Kidney (tissue), 14 donors: Measurements from ENCODE around the gene FNBP1. TPM values are rescaled to one million over a fixed set of nuclear protein-coding genes. Genes with fewer than 3 reads are reported as not detected.

Experiments used
- DNase-seq, 5 donors: peaks; one replicate each; pipeline ENCODE4 v3.0.0-alpha.2; 2013 to 2020
- FAIRE-seq: peaks from 2 replicates; lab custom pipeline; 2012; peaks lifted over from hg19 to GRCh38; lab: Jason Lieb, UNC
- H3K27ac ChIP-seq, 2 donors: one replicate each; pipeline ENCODE4 v1.7.0; 2013; ENCODE audit warnings: low read depth in 2 of 2, low read length in 2 of 2, inconsistent platforms in 1 of 2
- H3K27me3 ChIP-seq: one replicate; pipeline ENCODE4 v1.7.1; 2013; ENCODE audit warnings: low read length, inconsistent platforms; ENCODE audit not compliant: control insufficient read depth, insufficient read depth
- H3K36me3 ChIP-seq, 3 donors: one replicate each; pipeline versions ENCODE4 v1.7.0 to v1.7.1; 2013; ENCODE audit warnings: low read length in 3 of 3, control low read depth in 1 of 3, inconsistent platforms in 1 of 3; ENCODE audit not compliant: insufficient read depth in 3 of 3, control insufficient read depth in 2 of 3
- H3K4me1 ChIP-seq, 3 donors: one replicate each; pipeline versions ENCODE4 v1.7.0 to v1.7.1; 2013; ENCODE audit warnings: low read length in 3 of 3, inconsistent platforms in 1 of 3, low read depth in 1 of 3; ENCODE audit not compliant: control insufficient read depth in 2 of 3, insufficient read depth in 2 of 3
- H3K4me3 ChIP-seq, 3 donors: one replicate each; pipeline versions ENCODE4 v1.7.0 to v1.8.1; 2013; ENCODE audit warnings: low read length in 3 of 3, control low read depth in 1 of 3, inconsistent platforms in 1 of 3
- H3K9ac ChIP-seq, 3 donors: one replicate each; pipeline versions ENCODE4 v1.7.0 to v1.7.1; 2013; ENCODE audit warnings: low read length in 3 of 3, control low read depth in 1 of 3, inconsistent platforms in 1 of 3
- H3K9me3 ChIP-seq, 3 donors: one replicate each; pipeline versions ENCODE4 v1.7.0 to v1.7.1; 2013; ENCODE audit warnings: low read length in 3 of 3, control low read depth in 1 of 3, inconsistent platforms in 1 of 3; ENCODE audit not compliant: control insufficient read depth in 2 of 3, insufficient read depth in 1 of 3
- intact Hi-C: fragments of 100-400 bp; cut with DNase I; formaldehyde crosslinking; loops from one replicate; pipeline ENCODE4 v1.11.1; 2022
- polyA plus RNA-seq: library from polyadenylated mRNA; stranded (reverse); fragments of 350-450 nt; fragmentation: Illumina TruSeq; extraction: RNeasy Lipid Tissue Mini Kit (QIAGEN cat#74804); gene quantifications from one replicate; pipeline ENCODE4 v1.2.3, GENCODE V29; 2014; ENCODE audit warnings: low read depth, low replicate concordance; ENCODE audit not compliant: insufficient read depth
- total RNA-seq: library from RNA; stranded (reverse); fragmentation: NEBNext Ultra II Directional; extraction: Animal tissue kit (Norgen Biotek cat#: 25700); gene quantifications from one replicate; pipeline ENCODE4 v1.2.1, GENCODE V29; 2021
- TF ChIP-seq, protein P1 (sequence below): IDR thresholded peaks from 3 replicates; pipeline ENCODE4 v1.5.1; 2012; ENCODE audit warnings: mild to moderate bottlenecking, moderate library complexity, borderline replicate concordance; ENCODE audit not compliant: insufficient read depth; ENCODE audit errors: extremely low read depth
- donor health status: control.
- donor health status: control.
- donor health status: control.
- donor health status: control.
- donor health status: control.
- donor health status: DM: yes; HTN: yes; CAD: no.
- donor health status: Normal renal cell carcinoma (clear cell type).

FNBP1 gene
- total and polyA plus RNA-seq, 2 donors from 2014 or later = 9.7 to 51.7 TPM

DNA sequence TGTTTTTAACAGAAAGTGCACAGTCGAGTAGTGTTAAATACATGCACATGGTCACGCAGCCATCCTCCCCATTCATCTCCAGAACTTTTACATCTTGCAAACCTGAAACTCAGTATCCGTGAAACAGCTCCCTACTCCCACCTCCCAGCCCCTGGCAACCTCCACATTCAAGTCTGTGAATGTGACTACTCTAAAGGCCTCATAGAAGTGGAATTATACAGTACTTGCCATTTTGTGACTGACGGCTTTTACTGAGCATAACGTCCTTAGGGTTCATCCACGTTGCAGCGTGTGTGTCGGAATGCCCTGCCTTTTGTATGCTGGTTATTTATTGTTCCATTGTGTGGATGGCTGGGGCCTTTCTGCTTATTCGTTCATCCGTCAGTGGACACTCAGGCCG is 171.9 kb downstream of the FNBP1 start:
- DNase-seq (peak in 4 of 5 donors; percentile 9 to 82 (median 75)), FAIRE-seq (no peak)
- Histone ChIP-seq H3K27me3 (no peaks in the 10 kb centered on the region), H3K4me1 (no peaks in the 10 kb centered on the region), H3K9me3 (no peaks in the 10 kb centered on the region), H3K4me3 (no peak overlapping the region), H3K27ac (no peak overlapping the region), H3K36me3 (peaks cover 0 to 28% (median 11%) of the 10 kb centered on the region in 3 donors), H3K9ac (no peak overlapping the region)
- intact Hi-C loops = no loop called here
- TF ChIP-seq, protein P1, sequence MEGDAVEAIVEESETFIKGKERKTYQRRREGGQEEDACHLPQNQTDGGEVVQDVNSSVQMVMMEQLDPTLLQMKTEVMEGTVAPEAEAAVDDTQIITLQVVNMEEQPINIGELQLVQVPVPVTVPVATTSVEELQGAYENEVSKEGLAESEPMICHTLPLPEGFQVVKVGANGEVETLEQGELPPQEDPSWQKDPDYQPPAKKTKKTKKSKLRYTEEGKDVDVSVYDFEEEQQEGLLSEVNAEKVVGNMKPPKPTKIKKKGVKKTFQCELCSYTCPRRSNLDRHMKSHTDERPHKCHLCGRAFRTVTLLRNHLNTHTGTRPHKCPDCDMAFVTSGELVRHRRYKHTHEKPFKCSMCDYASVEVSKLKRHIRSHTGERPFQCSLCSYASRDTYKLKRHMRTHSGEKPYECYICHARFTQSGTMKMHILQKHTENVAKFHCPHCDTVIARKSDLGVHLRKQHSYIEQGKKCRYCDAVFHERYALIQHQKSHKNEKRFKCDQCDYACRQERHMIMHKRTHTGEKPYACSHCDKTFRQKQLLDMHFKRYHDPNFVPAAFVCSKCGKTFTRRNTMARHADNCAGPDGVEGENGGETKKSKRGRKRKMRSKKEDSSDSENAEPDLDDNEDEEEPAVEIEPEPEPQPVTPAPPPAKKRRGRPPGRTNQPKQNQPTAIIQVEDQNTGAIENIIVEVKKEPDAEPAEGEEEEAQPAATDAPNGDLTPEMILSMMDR = no peak

DNA sequence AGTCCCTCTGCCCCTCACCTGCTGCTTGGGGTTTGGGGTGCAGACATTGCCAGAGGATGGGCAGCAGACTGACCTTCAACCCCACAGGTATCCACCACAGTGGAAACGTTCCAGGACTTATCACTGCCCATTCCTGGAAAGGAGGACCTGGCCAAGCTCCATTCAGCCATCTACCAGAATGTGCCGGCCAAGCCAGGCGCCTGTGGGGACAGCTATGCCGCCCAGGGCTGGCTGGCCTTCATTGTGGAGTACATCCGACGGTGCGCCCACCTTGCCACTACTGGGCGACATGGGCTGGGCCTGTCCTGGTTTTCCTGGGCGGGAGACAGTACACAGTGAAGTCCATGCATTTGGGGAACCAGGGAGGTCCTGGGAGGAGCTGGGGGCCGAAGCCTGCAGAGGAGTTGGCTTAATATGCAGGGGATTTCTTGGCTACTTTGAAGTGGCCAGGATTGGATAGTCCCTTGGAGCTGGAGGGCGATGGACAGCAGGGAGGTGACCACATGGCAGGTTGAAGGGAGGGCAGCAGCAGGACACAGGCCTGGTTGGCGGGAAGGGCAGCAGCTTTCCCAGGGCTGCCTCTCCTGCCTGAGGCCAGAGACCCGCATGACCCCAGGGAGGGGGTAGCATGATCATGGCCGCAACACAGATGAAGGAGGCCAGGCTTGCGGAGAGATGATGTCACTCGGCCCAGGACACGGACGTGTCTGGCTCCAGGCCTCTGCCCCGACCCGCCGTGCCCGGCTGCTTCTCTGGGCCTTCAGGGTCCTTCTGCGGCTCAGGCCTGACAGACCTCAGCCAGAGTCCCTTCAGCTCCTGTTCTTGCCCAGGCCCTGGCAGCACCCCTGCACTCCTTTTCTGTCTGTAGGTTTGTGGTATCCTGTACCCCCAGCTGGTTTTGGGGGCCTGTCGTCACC is 173.1 kb downstream of the FNBP1 start:
- peaks cover 0 to 24% (median 9%) of the 10 kb centered on the region in 3 donors for H3K36me3 ChIP-seq
- no peak for FAIRE-seq
- DNase-seq = peak in 1 of 5 donors; percentile 70
- no peak overlapping the region for H3K4me3 ChIP-seq
- intact Hi-C loops = no loop called here
- TF ChIP-seq, protein P1 = no peak
- no peak overlapping the region for H3K27ac ChIP-seq
- no peaks in the 10 kb centered on the region for H3K9me3 ChIP-seq
- H3K9ac ChIP-seq = no peak overlapping the region
- no peaks in the 10 kb centered on the region for H3K4me1 ChIP-seq
- no peaks in the 10 kb centered on the region for H3K27me3 ChIP-seq

DNA sequence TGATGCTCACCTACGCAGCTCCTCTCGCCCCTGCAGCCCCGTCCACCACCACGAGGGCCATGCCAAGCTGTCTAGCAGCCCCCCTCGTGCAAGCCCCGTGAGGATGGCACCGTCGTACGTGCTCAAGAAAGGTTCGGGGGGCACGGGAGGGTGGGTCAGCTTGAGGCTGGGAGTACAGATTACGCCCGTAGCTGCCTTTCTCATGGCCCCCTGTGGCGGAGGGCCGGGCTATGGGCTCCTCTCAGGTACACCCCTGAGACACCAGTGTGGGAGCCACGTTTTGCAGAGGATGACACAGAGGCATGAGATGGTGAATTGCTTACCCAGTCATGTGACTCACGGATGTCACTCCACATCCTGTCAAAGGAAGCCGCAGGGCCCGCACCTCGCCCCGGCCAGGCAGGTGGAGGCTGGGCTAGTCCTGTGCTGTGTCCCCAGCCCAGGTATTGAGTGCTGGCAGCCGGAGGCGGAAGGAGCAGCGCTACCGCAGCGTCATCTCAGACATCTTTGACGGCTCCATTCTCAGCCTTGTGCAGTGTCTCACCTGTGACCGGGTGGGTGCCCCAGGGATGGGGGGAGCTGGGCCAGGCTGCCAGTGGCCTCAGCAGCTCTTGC is 174.0 kb downstream of the FNBP1 start:
- TF ChIP-seq, protein P1 = no peak
- no peak overlapping the region for H3K27ac ChIP-seq

More for the DNA sequence above, 174.0 kb downstream of the FNBP1 start:
- no peak overlapping the region for H3K4me3 ChIP-seq
- H3K9me3 ChIP-seq = no peaks in the 10 kb centered on the region
- intact Hi-C loops = no loop called here
- no peak for FAIRE-seq
- H3K4me1 ChIP-seq = no peaks in the 10 kb centered on the region
- H3K9ac ChIP-seq = no peak overlapping the region
- peaks cover 0 to 16% (median 6%) of the 10 kb centered on the region in 3 donors for H3K36me3 ChIP-seq
- peak in 1 of 5 donors; percentile 87 for DNase-seq
- no peaks in the 10 kb centered on the region for H3K27me3 ChIP-seq
